ENCODE results near the gene TNS3.

The TNS3 gene

DNA sequence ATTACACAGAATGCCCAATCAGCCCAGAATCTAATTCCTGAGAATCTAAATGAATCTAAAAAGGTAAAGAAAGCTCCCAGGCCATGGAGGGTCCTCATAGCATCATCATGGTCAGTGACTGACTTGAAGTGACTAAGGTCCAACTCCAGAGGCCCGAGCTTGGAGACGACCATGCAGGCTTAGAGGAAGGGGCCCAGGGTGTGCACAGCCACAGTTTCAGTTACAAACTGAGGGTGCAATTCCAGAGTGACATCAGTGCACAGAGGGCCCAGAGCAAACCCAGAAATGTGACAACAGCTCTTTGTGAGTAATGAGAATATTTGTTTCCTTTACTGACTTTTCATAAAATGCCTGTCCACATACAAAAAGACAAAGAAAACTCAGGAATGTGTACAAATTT, 170.0 kb downstream of the TNS3 start:
- TF ChIP-seq, protein P1, sequence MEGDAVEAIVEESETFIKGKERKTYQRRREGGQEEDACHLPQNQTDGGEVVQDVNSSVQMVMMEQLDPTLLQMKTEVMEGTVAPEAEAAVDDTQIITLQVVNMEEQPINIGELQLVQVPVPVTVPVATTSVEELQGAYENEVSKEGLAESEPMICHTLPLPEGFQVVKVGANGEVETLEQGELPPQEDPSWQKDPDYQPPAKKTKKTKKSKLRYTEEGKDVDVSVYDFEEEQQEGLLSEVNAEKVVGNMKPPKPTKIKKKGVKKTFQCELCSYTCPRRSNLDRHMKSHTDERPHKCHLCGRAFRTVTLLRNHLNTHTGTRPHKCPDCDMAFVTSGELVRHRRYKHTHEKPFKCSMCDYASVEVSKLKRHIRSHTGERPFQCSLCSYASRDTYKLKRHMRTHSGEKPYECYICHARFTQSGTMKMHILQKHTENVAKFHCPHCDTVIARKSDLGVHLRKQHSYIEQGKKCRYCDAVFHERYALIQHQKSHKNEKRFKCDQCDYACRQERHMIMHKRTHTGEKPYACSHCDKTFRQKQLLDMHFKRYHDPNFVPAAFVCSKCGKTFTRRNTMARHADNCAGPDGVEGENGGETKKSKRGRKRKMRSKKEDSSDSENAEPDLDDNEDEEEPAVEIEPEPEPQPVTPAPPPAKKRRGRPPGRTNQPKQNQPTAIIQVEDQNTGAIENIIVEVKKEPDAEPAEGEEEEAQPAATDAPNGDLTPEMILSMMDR (IDR thresholded peaks at IDR 0.05; ENCODE audit: low read depth, low read length) = no peak
- no peak overlapping the region for H3K4me3 ChIP-seq (ENCODE audit: low read depth, low read length)

DNA sequence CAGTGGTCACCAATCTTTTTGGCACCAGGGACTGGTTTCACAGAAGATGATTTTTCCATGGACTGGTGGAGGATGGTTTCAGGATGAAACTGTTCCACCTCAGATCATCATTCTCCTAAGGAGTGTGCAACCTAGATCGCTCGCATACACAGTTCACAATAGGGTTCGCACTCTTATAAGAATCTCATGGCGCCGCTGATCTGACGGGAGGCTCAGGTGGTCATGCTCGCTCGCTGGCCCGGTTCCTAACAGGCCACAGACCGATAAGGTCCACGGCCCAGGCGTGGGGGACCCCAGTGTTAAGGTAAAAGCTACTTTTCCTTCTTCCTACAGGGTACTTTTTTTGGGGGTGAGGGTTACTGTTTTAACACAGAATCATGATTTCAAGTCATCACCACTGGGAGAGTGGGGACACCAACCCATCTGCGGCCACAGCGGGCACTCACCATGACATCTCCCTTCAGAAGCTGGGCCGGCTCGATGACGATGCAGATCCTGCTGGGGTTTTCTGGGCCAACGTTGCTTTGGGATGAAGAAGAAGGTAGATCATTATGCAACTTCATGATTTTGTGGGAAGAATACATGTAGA, 170.5 kb downstream of the TNS3 start:
- H3K4me3 ChIP-seq (ENCODE audit: low read depth, low read length) = no peak overlapping the region
- TF ChIP-seq, protein P1 (IDR thresholded peaks at IDR 0.05; ENCODE audit: low read depth, low read length) = no peak

DNA sequence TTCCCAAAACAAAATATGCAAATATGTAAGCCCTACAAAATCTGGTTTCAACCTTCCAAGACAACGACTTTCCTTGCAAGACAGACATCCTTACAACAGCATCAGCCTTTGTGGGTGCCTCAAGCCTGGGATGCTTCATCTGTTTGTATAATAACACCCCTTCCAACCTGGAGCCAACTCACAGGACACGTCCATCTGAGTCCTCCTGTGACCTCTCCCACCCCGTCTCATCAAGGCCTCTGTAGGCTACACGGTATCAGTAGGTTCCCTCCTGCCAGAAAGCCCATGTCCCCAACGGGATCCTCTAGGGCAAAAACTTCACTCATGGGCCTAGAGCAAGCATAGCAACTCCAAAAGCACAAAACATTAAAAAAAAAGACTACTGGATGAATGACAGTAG, 173.2 kb downstream of the TNS3 start:
- TF ChIP-seq, protein P1 (IDR thresholded peaks at IDR 0.05; ENCODE audit: low read depth, low read length) = no peak
- no peak overlapping the region for H3K4me3 ChIP-seq (ENCODE audit: low read depth, low read length)

DNA sequence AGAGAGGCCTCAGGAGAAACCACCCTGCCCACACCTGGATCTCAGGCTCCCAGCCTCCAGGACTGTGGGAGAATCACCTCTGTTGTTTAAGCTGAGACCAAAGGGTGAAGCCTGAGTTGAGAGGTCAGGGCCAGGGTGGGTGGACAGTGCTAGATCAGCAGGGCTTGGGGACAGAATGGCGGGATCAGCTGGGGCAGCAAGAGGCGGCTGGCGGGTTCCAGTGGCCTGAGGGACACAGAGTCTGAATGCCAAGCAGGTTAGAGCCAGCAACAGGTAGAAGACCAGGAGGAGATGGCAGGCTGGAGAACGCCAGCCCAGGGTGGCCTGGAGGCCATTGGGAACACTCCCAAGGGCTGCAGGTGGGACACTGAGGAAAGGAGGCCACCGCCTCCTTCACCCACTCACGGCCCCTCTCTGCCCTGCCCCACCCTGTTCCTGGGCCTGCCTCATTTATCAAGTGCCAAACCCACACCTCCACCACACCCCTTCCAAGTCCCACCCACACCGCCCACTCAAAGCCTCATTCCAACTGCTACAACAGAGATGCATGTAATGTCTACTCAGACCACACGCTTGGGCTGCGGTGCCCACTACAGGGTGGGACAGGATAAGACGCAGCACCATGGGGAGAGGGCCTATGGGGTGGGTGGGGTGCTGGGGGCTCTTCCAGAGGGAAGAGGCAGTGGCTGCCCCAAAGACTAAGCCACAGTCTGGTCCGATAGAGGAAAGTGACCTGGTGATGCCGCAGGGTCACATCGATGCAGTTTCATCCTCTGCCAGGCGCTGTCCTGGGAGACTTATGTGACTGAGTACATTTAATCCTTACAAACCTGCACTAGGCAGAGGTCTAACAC, 173.9 kb downstream of the TNS3 start:
- TF ChIP-seq, protein P1 (IDR thresholded peaks at IDR 0.05; ENCODE audit: low read depth, low read length) = no peak
- no peak overlapping the region for H3K4me3 ChIP-seq (ENCODE audit: low read depth, low read length)

DNA sequence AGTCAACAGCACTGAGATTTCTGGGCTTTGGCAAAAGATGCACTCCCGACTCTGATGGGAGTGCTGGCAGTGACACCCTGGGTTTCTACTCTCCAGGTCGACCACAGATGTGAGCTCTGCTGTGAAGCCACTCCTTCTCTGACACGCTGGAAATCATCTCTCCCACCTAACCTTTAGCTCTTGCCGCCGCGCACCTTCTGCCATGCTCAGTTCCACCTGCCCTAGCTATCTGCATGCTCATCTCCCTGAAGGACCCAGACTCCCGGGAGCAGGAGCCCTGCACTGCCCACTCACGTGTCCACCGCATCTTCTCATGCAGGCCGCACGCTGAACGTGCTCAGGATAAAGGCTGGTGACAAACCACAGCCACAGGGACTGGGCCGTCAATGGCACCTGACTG, 174.8 kb downstream of the TNS3 start:
- TF ChIP-seq, protein P1 (IDR thresholded peaks at IDR 0.05; ENCODE audit: low read depth, low read length) = no peak
- H3K4me3 ChIP-seq (ENCODE audit: low read depth, low read length) = no peak overlapping the region

DNA sequence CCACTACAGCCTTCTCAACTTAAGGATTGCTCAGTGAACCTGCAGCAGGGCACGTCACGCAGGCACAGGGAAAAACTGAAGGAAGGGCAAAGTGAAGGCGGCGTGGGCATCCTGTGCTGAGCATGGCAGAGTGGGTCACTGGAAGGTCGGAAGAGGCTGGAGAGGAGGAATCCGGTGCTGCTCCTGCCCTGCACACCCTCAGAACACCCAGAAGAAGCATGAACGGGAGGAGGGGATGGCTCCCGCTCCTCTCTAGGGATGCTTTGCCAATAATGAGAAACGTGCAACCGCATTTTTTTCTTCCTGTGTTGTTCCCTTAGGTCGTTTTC, 175.1 kb downstream of the TNS3 start:
- no peak overlapping the region for H3K4me3 ChIP-seq (ENCODE audit: low read depth, low read length)
- TF ChIP-seq, protein P1 (IDR thresholded peaks at IDR 0.05; ENCODE audit: low read depth, low read length) = no peak

Data from WI38 (cell line).